Iris pigment epithelial cell (primary cell): ENCODE measurements around the gene MCC.

Experiments
- DNase-seq: peaks from one replicate; pipeline ENCODE4 v3.0.0-alpha.2; 2011; ENCODE audit warnings: low read depth

Gene MCC

GRCh38 chr5:113270086-113270485, 218.2 kb downstream of the MCC start:
- no peak for DNase-seq

- DNase-seq = no peak
Measured at GRCh38 chr5:113269023-113269997, 218.9 kb downstream of the MCC start.

- no peak for DNase-seq
Measured at GRCh38 chr5:113268232-113268631, 220.0 kb downstream of the MCC start.

GRCh38 chr5:113267361-113267900, 220.8 kb downstream of the MCC start:
- DNase-seq = no peak

- DNase-seq = no peak
Measured at GRCh38 chr5:113266913-113267227, 221.4 kb downstream of the MCC start.

- no peak for DNase-seq
Measured at GRCh38 chr5:113266227-113266912, 221.9 kb downstream of the MCC start.

- no peak for DNase-seq
Measured at GRCh38 chr5:113265190-113265589, 223.1 kb downstream of the MCC start.

GRCh38 chr5:113264046-113264445, 224.2 kb downstream of the MCC start:
- peak; percentile 91 for DNase-seq

GRCh38 chr5:113263545-113263944, 224.7 kb downstream of the MCC start:
- no peak for DNase-seq

- no peak for DNase-seq
Measured at GRCh38 chr5:113262674-113263073, 225.6 kb downstream of the MCC start.

- no peak for DNase-seq
Measured at GRCh38 chr5:113259034-113259433, 229.2 kb downstream of the MCC start.

- no peak for DNase-seq
Measured at GRCh38 chr5:113257545-113257944, 230.7 kb downstream of the MCC start.

GRCh38 chr5:113256671-113257452, 231.4 kb downstream of the MCC start:
- DNase-seq = no peak

- DNase-seq = peak; percentile 76
Measured at GRCh38 chr5:113255579-113256386, 232.5 kb downstream of the MCC start.

- no peak for DNase-seq
Measured at GRCh38 chr5:113255105-113255504, 233.1 kb downstream of the MCC start.

- no peak for DNase-seq
Measured at GRCh38 chr5:113253037-113253436, 235.2 kb downstream of the MCC start.

GRCh38 chr5:113252066-113252465, 236.2 kb downstream of the MCC start:
- DNase-seq = no peak

GRCh38 chr5:113250341-113250953, 237.8 kb downstream of the MCC start:
- peak; percentile 97 for DNase-seq

- DNase-seq = peak; percentile 69
Measured at GRCh38 chr5:113249206-113249605, 239.0 kb downstream of the MCC start.

- peak; percentile 47 for DNase-seq
Measured at GRCh38 chr5:113246361-113246870, 241.8 kb downstream of the MCC start.
